GM19324 (cell line): ENCODE data around the gene IGSF8.
A peak's percentile ranks its signal among the peaks of the same experiment; 100 is the strongest.

ENCODE experiments used
- ATAC-seq: cut with Tn5 transposase; IDR thresholded peaks from one replicate; pipeline ENCODE4 v1.9.1; 2021; ENCODE audit warnings: mild to moderate bottlenecking, moderate library complexity; ENCODE audit not compliant: unreplicated experiment, low FRiP score

Gene IGSF8

GRCh38 chr1:160092366-160093068, 5.9 kb downstream of the IGSF8 start:
- ATAC-seq: no peak

GRCh38 chr1:160091666-160092223, 6.7 kb downstream of the IGSF8 start:
- ATAC-seq: no peak

- no peak for ATAC-seq
Measured at GRCh38 chr1:160090760-160091159, 7.7 kb downstream of the IGSF8 start.

GRCh38 chr1:160089883-160090282, 8.5 kb downstream of the IGSF8 start:
- ATAC-seq: no peak

DNA sequence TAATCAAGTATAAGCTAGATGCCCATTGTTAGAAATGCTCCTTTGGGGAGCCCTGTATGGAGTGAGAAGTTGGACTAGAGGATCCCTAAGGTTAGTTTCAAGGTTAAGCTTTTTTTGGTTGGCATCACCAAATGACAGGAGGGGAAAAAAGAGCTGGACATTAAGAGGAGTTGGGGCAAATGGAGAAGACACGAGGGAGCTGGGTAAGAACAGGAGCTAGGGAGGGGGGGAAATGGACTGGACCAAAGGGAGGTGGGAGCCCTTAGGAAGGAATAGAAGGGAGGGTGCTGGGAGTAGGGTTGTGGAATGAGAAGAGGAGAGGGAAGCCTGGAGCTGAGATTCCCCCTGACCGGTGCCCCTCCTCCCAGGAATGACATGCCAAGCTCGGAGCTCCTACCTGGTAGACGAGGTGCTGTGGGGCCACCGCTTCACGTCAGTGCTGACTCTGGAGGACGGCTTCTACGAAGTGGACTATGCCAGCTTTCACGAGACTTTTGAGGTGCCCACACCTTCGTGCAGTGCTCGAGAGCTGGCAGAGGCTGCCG, 11.2 kb downstream of the IGSF8 start:
- no peak for ATAC-seq

GRCh38 chr1:160086456-160086892, 11.9 kb downstream of the IGSF8 start:
- ATAC-seq: no peak

GRCh38 chr1:160085686-160086455, 12.5 kb downstream of the IGSF8 start:
- no peak for ATAC-seq

DNA sequence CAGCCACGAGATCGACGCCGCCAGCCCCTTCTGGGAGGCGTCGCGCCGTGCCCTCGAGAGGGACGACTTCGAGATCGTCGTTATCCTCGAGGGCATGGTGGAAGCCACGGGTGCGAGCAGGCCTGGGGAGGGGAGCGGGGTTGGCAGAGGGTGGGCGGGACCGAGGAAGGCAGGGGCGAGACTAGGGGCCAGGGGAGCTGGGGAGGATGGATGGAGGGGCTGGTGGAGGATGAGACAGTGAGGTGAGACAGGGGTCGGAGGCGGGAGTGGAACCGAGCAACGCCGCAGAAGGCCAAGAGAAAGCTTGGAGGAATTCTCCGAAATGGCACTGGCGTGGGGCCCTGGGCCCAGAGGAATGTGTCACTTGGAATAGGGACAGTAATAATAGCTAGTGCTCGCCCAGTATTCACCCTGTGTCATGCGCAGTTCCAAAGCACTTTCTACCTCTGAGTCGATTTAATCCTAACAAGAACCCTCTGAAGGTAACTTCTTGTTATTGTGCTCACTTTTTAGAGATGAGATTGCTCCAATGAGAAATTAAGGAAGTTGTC, 13.6 kb downstream of the IGSF8 start:
- ATAC-seq: no peak

GRCh38 chr1:160083968-160084770, 14.2 kb downstream of the IGSF8 start:
- ATAC-seq: peak; percentile 64

DNA sequence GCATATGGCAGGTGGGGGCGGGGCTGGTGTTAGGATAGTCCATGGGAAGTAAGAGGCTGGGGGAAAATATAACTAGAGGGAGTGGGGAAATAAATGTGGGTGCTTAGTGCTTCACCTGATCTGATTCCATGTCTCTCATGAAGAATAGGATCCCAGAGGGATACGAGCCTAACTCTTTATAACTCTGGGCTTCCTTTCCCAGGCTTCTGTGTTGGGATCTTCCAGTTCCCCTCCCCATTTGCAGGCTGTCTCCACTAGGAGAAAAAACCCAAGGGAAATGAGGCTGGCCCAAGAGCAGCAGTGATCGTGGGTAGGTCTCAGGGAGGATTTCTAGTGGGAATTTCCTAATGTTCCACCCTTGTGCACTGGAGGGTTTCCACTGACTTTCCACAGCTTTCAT, 15.5 kb downstream of the IGSF8 start:
- ATAC-seq: no peak

GRCh38 chr1:160082487-160082886, 15.9 kb downstream of the IGSF8 start:
- ATAC-seq: no peak

GRCh38 chr1:160081261-160081936, 17.0 kb downstream of the IGSF8 start, which contains the start of gene KCNJ9:
TSS of gene KCNJ9 (plus strand) at chr1:160081538. CDS start at chr1:160084031, 2,493 bp downstream.
- no peak for ATAC-seq

GRCh38 chr1:160080381-160081100, 17.9 kb downstream of the IGSF8 start:
- no peak for ATAC-seq

DNA sequence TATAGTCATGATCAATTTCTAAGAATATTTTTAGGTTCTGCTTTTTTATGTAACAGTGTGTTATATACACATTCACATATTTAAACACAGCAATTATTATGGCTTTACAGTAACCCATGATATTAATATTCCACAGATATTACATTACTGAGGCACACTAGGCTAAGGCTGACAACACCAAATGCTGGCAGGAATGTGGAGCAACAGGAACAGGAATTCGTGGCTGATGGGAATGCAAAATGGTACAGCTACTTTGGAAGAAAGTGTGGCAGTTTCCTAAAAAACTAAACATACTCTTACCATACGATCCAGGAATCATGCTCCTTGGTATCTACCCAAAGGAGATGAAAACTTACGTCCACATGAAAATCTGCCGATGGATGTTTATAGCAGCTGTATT, 19.0 kb downstream of the IGSF8 start:
- no peak for ATAC-seq

- peak; percentile 49 for ATAC-seq
Measured at GRCh38 chr1:160078512-160079195, 19.8 kb downstream of the IGSF8 start.

DNA sequence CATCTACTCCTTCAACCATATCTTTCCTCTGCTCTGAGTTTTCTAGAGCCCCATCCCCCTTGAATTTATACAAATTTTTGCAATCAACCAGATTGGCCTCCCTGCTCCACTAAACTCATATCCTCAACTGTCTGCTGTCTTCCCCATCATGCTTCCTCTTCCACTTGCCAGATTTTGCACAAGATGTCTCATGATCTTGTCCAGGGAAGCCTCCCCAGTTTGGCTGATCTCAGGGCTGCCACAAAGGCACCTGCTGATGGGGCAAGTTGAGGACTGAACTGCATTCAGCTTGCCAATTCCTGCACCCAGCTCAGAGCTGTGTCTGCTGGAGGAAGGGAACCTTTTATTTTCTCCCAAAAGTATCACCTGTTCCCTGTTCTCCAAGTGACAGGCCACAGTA, 20.9 kb downstream of the IGSF8 start:
- ATAC-seq: no peak

GRCh38 chr1:160076295-160076694, 22.1 kb downstream of the IGSF8 start:
- ATAC-seq: no peak

GRCh38 chr1:160075836-160076235, 22.6 kb downstream of the IGSF8 start:
- no peak for ATAC-seq
